Fibroblast of upper back skin (primary cell): ENCODE measurements around the gene MARCKSL1.
"Not testable (repeated sequence)": the region's sequence is repeated elsewhere in the genome, so short reads cannot be mapped to it uniquely, and the experiment has no call there.

Experiments
- DNase-seq: peaks from one replicate; pipeline ENCODE4 v3.0.0-alpha.2; 2013

The MARCKSL1 gene

GRCh38 chr1:32335790-32336590 lies at the start of gene MARCKSL1:
MARCKSL1 (minus strand) TSS chr1:32336233; CDS start chr1:32336033, 200 bp downstream.
- DNase-seq: peak; percentile 77

- DNase-seq: no peak
These were observed 44.0 kb upstream of the MARCKSL1 start for GRCh38 chr1:32380057-32380456.

- DNase-seq: no peak
These were observed 41.6 kb upstream of the MARCKSL1 start for GRCh38 chr1:32377541-32378220.

GRCh38 chr1:32376199-32376598 lies 40.2 kb upstream of the MARCKSL1 start:
- DNase-seq: no peak

- DNase-seq: no peak
These were observed 38.1 kb upstream of the MARCKSL1 start for GRCh38 chr1:32373996-32374592.

GRCh38 chr1:32372149-32372756 lies 36.2 kb upstream of the MARCKSL1 start:
- DNase-seq: no peak

- DNase-seq: no peak
These were observed 32.0 kb upstream of the MARCKSL1 start for GRCh38 chr1:32367912-32368635.

GRCh38 chr1:32365445-32365844 lies 29.4 kb upstream of the MARCKSL1 start:
- no peak for DNase-seq

- no peak for DNase-seq
These were observed 28.8 kb upstream of the MARCKSL1 start for GRCh38 chr1:32364836-32365235.

GRCh38 chr1:32363713-32364112 lies 27.7 kb upstream of the MARCKSL1 start:
- DNase-seq: no peak

GRCh38 chr1:32362474-32363313 lies 26.7 kb upstream of the MARCKSL1 start, which contains the start of the genes FAM229A and TSSK3:
FAM229A (minus strand) TSS chr1:32362485; CDS start chr1:32362091, 394 bp downstream.
TSSK3 (plus strand) TSS chr1:32362539; CDS start chr1:32362702, 163 bp downstream.
- no peak for DNase-seq

- DNase-seq: peak; percentile 26
These were observed 25.8 kb upstream of the MARCKSL1 start for GRCh38 chr1:32361674-32362473.

GRCh38 chr1:32361308-32361673 lies 25.3 kb upstream of the MARCKSL1 start:
- DNase-seq: no peak

- DNase-seq: no peak
These were observed 22.4 kb upstream of the MARCKSL1 start for GRCh38 chr1:32358435-32358834.

GRCh38 chr1:32357614-32358013 lies 21.6 kb upstream of the MARCKSL1 start:
- no peak for DNase-seq

GRCh38 chr1:32356478-32356877 lies 20.4 kb upstream of the MARCKSL1 start:
- no peak for DNase-seq

- DNase-seq: not testable (repeated sequence)
These were observed 19.7 kb upstream of the MARCKSL1 start for GRCh38 chr1:32355778-32356177.

GRCh38 chr1:32353886-32354570 lies 18.0 kb upstream of the MARCKSL1 start:
- DNase-seq: peak; percentile 41

- DNase-seq: no peak
These were observed 17.4 kb upstream of the MARCKSL1 start for GRCh38 chr1:32353431-32353830.

GRCh38 chr1:32352831-32353383 lies 16.9 kb upstream of the MARCKSL1 start:
- DNase-seq: no peak
